ENCODE results near the gene CAMSAP1.

Gene CAMSAP1

DNA sequence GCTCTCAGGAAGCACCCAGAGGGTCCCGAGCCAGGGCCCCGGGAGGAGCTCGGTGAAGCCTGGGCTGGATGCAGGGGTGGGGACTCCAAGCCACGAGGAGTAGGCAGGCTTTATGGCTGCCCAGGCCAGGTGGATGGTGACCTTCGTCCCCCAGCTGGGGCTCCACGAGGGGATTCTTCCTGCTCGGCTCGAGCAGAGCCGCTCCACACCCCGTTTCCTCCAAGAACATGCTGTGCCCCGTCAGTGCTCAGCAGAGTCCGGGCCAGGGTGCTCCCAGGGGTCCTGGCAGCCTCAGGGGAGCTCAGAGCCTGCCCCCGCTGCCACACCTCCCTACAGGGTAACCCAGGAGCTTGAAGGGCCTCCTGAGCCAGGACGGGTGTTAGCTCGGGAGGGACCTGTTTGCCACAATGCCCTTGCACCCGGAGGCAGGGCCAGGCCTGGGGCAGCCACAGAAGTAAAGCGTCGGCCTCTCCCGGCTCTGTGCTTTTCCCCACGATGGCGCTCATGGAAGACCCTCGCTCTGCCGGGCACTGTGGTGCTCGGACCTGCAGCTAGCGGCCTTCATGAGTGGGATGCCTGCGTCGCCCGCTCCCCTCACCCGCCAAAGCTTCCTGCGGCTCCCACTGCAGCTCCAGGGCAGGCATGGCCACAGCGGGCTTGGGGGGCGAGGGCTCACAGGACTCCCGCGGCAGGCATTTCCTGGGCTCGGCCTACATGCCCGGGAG is 118.6 kb downstream of the CAMSAP1 start:
- no peak for DNase-seq

DNA sequence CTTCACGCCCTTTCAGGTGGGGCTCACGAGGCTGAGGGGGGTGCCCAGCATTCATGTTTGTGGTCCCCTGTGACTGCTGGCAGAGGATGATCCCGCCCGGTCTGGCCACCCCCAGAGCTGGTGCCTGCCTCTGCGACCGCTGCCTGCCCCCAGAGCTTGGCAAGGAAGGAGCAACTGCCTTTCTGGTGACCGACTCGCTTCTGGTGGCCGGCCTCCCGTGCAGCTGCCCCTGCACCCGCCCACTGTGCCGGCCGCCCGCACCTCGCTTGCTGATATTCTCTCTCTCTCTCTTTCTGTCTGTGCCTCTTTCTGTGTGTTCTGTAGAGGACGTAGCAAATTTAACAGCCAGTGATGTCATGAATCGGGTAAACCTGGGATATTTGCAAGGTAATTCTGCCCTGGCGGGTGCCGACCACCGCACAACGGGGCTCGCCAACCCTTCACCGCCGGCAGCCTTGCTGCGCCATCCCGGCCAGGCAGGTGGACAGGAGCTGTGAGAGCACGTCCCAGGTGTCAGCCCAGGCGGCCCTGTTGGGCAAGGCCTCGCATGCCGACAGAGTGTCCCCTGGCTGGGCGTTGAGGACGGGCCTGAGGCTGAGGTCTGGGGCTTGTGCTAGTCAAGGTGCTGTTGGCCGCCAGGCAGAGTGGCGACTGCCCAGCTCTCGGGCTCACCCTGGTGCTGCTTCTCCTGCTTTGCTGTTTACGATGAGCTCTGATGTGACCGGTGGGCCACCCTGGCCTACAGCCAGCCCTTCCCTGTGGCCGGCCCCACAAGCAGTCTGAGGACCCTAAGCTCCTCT is 119.4 kb downstream of the CAMSAP1 start:
- no peak for DNase-seq

DNA sequence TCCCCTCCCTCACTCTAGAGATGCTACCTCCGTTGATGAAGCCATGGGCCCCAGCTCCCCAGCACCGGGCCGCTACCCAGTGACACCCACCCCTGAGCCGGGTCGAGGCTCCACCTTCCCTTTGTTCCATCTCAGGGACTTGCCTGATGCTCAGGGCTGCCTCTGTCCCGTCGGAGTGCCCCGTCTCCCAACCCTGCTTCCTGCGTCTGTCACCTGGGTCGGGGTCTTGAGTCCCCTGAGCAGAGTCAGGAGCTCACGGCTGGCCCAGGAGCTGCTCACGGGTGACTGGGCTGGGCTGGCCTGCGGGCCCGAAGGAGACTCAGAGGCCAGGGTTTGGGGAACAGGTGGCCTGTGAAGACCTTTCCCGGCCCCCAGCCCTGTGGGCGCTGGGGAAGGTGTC is 120.0 kb downstream of the CAMSAP1 start:
- no peak for DNase-seq

DNA sequence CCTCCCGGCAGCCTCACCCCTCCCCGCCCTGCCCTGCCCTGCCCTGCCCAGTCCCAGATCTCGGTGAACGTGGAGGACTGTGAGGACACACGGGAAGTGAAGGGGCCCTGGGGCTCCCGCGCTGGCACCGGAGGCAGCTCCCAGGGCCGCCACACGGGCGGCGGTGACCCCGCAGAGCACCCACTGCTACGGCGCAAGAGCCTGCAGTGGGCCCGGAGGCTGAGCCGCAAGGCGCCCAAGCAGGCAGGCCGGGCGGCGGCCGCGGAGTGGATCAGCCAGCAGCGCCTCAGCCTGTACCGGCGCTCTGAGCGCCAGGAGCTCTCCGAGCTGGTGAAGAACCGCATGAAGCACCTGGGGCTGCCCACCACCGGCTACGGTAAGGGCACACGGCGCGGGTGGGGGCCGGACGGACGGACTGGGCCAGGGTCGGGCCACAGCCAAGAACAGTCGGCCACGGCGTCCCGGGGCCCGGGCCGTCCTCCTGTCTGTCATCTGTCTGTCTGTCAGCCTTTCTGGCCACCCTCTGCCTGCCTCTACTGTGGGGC is 121.1 kb downstream of the CAMSAP1 start:
- no peak for DNase-seq

DNA sequence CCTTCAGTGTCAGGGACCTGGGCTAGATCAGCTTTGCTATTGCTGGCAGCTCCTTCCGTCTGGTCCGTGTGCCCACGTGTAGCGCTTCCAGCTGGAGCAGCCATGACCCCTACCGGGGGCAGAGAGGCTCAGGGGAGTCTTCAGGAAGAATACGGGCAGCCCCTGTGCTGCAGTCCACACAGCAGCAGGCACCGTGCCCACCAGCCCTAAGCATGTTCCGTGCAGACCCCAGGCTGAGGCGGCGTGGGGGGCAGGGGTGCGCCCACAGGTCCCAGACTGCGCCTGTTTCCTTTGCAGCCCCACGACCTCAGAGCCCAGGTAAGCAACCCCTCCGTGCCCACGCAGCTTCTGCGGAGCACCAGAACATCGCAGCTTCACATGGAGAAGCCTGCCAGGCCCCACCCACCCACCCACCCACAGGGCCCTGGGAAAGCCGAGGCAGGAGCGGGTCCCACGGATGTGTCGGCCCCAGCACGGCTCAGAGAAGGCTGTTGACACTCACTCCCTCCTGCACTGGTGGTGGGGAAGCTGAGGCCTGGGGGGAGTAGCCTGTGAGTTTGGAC is 122.3 kb downstream of the CAMSAP1 start:
- no peak for DNase-seq

DNA sequence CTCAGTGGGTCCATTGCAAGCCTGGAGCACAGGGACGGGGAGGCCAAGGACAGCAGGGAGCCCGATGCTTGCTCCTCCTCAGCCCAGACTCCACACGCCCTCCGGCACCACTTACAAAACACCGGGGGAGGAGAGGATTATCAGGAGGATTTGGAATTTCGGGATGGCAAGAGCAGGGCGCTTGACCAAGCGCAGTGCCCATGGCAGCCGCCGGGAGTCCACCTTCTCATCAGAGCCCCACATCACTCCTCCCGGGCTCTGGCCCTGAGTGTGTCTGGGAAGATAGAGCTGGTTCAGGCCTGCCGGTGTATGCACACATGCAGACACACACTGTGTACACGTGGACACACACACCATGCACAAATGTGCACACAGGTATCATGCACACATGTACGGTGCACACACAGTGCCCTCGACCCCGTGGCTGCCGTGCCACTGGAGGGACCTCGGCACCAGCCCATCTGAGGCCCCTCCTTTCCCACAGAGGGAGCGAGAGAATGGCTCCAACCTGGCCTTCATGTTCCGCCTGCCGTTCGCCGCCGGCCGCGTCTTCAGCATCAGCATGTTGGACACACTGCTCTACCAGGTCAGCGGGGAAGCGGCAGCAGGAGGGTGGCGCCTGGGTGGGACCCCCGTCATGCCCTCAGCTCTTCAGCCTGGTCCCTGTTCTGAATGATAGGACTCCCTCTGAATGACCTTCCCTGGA is 123.7 kb downstream of the CAMSAP1 start:
- no peak for DNase-seq

DNA sequence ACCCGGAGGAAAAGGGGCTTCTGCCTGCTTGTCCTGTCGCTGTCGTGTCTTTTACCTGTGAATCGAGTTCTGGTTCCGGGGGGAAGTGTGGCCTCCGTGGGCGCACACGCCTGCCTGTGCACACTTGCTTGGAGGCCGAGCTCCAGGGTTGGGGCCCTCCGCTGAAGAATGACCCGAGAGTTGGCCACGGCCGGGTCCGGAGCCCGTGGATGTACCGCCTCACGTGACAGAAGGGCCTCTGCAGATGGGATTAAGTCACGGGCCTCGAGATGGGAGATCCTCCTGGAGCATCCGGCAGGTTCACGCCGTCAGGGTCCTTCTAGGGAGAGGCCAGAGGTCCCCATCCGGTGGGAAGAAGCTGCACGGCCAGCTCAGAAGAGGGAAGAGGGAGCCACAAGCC is 124.4 kb downstream of the CAMSAP1 start:
- no peak for DNase-seq

DNA sequence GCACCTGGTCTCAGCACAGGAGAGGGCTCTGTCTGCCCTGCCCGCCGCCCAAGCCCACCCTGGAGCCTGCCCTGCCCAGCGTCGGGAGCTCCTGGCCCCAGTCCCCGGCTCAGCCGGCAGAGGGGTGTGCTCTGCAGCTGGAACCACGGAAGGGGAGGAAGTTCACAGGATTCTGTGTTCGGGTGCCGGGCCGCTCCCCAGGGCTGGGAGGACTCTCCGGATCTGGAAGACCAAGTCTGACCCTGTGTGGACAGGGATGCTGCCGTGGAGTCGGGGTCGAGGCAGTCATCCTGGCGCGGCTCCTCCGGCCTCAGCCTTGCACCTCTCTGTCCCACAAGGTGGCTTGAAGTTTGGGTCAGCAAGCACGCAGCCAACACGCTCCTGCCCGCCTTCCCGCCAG is 126.7 kb downstream of the CAMSAP1 start:
- DNase-seq: no peak

DNA sequence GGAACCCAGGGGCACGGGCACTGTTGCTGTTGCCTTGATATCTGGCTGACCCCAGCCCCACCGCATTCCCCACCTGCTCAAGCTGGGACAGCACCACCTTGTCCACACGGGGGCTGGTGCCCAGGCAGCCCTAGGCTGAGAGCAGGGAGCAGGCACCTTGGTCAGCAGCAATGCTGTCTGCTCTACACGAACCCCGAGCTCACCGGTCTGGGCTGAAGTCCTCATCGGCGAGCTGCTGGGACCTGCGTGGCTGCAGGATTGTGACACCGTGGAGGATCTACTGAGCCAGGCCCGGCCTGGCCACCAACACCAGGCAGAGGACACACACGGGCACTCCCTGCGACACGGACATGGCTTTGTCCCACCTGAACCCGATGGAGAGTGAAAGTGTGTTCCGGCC is 127.3 kb downstream of the CAMSAP1 start:
- no peak for DNase-seq

DNA sequence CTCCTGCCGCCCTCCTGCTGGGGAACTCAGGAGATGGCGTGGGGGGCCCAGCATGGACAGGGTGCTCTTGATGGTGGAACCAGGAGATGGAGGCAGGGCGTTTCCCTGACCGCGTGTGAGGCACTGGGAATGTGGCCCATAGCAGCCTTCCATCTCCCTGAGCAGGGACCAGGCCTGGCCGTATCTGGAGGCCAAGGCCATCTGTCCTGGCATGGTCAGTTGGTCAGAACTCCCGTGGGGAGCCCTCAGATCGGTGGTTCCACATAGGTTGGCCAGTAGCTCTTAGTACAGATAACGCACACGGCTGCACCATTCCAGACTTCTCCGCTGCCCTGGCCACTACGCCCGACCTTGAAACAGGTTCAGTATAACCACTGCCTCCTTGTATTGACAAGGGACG is 127.8 kb downstream of the CAMSAP1 start:
- no peak for DNase-seq

DNA sequence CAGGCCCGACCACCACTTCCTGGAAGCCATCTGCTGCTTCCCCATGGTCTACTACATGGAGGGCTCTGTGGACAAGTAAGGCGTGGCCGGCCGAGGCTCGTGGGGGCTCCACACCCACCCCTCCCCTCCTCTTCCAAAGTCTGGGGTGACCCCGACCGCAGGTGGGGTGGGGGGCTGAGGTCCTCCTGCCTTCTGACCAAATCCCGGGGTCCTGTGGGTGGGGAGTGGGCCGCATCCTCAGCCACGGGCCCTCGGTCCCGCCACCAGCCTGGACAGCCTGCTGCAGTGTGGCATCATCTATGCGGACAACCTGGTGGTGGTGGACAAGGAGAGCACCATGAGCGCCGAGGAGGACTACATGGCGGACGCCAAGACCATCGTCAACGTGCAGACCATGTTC is 128.9 kb downstream of the CAMSAP1 start:
- no peak for DNase-seq

DNA sequence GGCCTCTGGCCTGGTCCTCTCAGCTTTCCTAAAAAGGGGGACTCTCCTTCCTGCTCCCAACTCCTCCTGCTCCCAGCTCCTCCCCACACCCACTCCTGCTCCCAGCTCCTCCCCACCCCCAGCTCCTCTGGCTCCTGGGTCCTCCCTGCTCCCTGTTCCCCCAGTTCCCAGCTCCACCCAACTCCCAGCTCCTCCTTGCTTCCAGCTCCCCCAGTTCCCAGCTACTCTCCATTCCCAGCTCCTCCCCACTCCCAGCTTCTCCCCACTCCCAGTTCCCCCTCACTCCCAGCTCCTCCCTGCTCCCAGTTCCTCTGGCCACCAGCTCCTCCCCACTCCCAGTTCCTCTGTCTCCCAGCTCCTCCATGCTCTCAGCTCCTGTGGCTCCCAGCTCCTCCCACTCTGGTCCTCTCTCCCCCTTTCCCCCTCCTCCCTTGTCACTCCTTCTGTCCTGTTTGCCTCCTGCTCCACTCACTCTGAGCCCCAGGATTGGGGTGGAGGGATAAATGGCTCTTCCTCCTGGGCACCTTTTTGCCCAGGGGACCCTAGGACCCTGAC is 129.6 kb downstream of the CAMSAP1 start:
- no peak for DNase-seq

DNA sequence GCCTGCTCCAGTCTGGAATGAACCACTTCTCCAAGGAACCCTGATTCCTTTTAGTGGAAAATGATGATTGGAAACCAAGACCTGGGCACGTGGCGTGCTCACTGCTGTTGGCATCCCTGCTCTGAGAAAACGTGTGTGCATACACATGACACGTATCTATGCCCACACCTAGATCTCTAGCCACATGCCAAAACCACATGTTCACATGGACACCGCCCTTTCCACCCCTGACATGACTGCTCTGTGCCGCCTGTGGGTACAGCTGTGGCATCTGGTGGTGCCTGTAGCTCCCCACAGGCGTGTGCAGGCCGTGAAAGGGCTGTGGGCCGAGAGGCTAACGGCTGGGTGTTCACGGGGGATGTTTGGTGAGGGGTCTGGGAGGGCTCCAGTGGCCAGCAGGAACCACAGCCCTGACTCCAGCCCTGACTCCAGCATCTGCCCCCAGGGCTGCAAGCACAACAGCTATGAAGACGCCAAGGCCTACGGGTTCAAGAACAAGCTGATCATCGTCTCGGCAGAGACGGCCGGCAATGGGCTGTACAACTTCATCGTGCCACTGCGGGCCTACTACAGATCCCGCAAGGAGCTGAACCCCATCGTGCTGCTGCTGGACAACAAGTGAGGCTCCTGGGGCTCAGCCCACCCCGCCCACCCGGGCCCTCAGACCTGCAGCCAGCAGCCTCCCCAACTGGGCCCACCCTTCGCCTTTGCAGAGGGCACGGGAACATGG is 130.3 kb downstream of the CAMSAP1 start:
- DNase-seq: no peak

DNA sequence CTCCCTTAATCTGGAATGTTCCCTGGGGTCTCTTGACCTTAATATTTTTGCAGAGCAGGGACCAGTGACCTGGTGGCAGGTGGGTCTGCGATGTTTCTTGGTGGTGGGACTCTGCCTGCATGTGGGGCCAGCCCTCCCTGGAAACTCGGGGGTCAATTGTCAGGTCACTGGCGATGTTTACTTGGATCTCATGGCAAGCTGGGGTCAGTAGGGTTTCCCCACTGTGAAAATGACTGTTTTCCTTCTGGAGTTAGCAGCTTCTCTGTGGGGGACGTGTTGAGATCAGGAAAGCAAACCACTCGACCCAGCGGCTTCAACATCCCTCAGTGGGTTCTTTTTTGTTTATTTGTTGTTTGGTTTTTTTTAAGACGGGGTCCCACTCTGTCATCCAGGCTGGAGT is 131.4 kb downstream of the CAMSAP1 start:
- no peak for DNase-seq

DNA sequence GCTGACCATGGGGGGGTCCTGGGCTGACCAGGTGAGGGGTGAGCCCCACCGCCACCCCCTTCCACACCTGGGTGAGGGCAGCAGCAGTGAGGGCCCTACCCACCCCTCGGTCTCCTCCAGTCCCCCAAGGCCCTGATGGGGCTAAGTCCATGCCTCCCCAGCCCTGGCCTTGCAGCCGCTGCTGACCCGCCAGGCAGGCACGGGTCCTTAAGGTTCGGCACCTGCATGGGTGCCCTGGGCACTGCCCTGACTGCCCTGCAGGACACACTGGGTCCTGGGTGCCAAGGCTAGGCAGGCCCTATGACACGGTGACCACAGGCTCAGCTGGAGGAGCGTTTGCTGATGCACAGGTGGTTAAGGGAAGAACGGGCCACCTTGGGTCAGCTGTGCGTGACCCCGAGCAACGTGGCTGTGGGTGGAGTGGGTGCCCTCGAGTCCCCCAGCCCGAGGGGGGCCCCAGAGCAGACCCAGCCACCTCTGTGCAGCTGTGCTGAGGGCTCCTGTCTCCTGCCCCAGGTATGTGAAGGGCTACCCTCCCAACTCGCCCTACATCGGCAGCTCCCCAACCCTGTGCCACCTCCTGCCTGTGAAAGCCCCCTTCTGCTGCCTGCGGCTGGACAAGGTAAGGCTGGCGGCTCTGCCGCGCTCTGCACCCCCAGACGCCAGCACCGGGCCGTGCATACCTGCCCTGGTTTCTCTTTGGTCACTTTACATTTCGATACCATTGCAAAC is 132.4 kb downstream of the CAMSAP1 start:
- DNase-seq: no peak

DNA sequence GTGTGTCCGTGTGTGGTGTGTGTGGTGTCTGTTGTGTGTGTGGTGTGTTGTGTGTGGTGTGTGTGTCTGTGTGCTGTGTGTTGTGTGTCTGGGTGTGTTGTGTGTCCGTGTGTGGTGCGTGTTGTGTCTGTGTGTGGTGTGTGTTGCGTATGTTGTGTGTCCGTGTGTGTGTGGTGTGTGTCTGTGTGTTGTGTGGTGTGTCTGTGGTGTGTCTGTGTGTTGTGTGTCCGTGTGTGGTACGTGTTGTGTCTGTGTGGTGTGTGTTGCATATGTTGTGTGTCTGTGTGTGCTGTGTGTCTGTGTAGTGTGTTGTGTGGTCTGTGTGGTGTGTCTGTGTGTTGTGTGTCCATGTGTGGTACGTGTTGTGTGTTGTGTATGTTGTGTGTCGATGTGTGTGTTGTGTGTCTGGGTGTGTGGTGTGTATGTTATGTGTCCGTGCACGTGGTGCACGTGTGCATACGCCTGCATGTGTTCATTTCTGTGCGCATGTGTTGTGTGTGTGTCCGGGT is 133.1 kb downstream of the CAMSAP1 start:
- DNase-seq: no peak

DNA sequence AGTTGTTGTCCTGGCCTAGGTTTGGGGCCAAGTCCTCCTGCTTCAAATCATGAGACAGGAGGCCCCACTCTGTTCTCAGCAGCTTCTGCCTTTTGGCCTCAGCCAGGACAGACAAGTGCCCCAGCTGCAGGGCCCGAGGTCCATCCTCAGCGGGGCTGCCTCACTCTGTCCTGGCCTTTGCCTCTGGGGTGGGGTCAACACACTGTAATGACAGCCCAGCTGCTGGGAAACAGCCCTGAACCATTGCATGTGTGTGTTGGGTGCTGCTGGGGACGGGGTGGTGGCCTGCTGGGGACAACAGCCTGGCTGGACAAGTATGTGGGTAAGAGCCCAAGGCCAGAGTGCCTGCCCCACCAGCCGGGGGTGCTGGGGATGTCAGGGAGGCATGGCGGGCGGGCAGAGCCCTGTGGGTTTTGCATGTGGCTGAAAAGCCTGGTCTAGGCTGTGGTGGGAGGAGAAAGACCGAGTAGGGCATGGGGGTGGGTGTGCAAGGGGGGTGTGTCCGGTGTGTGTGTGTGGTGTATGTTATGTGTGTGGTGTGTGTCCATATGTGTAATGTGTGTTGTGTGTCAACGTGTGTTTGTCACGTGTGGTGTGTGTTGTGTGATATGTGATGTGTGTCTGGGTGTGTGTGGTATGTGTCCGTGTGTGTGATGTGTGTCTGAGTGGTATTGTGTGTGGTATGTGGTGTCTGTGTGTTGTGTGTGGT is 133.7 kb downstream of the CAMSAP1 start:
- DNase-seq: no peak

DNA sequence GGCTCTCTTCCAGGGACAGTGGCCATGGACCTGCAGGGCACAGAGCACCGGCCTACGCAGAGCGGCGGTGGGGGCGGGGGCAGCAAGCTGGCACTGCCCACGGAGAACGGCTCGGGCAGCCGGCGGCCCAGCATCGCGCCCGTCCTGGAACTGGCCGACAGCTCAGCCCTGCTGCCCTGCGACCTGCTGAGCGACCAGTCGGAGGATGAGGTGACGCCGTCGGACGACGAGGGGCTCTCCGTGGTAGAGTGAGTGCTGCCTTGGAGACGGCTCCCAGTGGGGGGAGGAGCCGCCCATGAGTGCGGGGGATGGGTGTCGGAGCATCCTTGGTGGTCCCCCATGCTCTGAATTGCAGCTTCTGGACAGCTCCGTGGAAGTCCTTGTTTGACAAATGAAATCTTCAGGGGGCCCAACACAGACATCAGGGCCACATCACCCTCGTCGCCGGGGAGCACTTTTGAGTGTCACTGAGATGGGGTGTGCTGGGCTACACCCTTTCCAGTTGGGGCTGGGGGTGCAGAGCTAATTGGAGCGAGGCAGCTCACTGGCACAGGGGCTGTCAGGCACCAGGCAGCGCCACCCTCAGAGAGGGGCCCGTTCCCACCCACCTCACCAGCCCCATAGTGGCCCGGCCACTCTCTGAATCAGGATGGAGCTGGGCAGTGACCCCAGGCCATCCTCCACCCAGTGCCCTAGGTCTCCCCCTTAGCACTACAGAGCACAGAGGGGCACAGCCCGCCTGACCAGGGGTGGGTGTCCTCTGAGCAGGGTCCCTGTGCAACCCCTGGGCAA is 134.4 kb downstream of the CAMSAP1 start:
- DNase-seq: no peak

DNA sequence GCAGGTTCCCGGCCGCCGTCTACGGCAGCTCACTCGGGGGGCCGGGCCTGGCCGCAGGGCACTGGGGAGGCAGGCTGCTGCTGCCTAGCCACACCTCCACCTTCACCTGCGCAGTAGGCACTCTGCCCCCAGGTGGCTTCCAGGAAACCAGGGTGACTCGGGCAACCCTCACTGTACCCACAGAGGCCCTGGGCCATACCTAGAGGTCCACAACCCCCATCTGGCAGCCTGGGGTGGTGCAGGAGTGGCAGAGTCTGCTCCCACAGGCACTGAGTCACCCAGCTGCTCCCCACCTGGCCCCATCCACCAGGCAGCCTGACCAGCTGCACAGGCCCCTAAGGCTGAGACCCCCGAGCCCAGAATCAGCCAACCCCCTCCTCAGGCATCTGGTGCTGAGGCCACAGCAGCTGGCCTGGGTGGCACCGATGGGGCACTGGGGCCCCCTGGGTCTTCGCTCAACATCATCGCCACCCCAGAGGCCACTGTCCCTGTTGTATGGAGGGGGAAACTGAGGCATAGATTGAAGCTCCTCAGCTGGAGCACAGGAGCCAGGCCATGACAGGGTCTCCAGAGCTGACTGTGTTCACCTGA is 135.2 kb downstream of the CAMSAP1 start:
- DNase-seq: peak; percentile 12
